HFF-Myc (cell line): ENCODE results near the gene PHF23.

ENCODE experiments used
- DNase-seq: peaks from one replicate; pipeline ENCODE4 v3.0.0-alpha.2; 2011; ENCODE audit warnings: low read depth; ENCODE audit errors: extremely low read depth
- H3K4me3 ChIP-seq: replicated peaks from 2 replicates; pipeline ENCODE4 v1.5.1; 2011; ENCODE audit warnings: low read depth, mild to moderate bottlenecking, control low read depth, low read length
- CTCF ChIP-seq: IDR thresholded peaks from 2 replicates; pipeline ENCODE4 v1.5.1; 2012; ENCODE audit warnings: mild to moderate bottlenecking, low read depth, low read length, control low read depth; ENCODE audit errors: missing control alignments

PHF23 gene

GRCh38 chr17:7256766-7257456 is 17.7 kb upstream of the PHF23 start:
- no peak for TF ChIP-seq CTCF
- no peak for DNase-seq
- H3K4me3 ChIP-seq = no peak overlapping the region

GRCh38 chr17:7254511-7254910 is 15.3 kb upstream of the PHF23 start:
- no peak overlapping the region for H3K4me3 ChIP-seq
- DNase-seq = no peak
- TF ChIP-seq CTCF = no peak

- TF ChIP-seq CTCF = no peak
- H3K4me3 ChIP-seq = peak overlapping the region; percentile 96
- no peak for DNase-seq
Measured at GRCh38 chr17:7253082-7253481, 13.8 kb upstream of the PHF23 start.

- TF ChIP-seq CTCF = no peak
- DNase-seq = no peak
- H3K4me3 ChIP-seq = peak within 1 kb of the TSS; percentile 96
Measured at GRCh38 chr17:7252176-7253043, 13.2 kb upstream of the PHF23 start, which contains the start of gene ELP5. TSS of gene ELP5 (plus strand) at chr17:7252215. CDS start at chr17:7252551, 336 bp downstream.

- peak; percentile 99 for DNase-seq
- H3K4me3 ChIP-seq = peak within 1 kb of the TSS; percentile 96
- TF ChIP-seq CTCF = no peak
Measured at GRCh38 chr17:7251661-7252175, 12.5 kb upstream of the PHF23 start, which contains the start of gene CTDNEP1. TSS of gene CTDNEP1 (minus strand) at chr17:7251734. CDS start at chr17:7251296, 438 bp downstream.

- H3K4me3 ChIP-seq = peak overlapping the region; percentile 96
- no peak for TF ChIP-seq CTCF
- DNase-seq = no peak
Measured at GRCh38 chr17:7250695-7251627, 11.7 kb upstream of the PHF23 start.
